Activated naive CD4-positive, alpha-beta T cell (primary cell): ENCODE results near the gene RXRA.

Experiments
- DNase-seq, 4 experiments: peaks; one replicate each; lab custom pipeline; 2025; lab: John Stamatoyannopoulos, UW

The RXRA gene

DNA sequence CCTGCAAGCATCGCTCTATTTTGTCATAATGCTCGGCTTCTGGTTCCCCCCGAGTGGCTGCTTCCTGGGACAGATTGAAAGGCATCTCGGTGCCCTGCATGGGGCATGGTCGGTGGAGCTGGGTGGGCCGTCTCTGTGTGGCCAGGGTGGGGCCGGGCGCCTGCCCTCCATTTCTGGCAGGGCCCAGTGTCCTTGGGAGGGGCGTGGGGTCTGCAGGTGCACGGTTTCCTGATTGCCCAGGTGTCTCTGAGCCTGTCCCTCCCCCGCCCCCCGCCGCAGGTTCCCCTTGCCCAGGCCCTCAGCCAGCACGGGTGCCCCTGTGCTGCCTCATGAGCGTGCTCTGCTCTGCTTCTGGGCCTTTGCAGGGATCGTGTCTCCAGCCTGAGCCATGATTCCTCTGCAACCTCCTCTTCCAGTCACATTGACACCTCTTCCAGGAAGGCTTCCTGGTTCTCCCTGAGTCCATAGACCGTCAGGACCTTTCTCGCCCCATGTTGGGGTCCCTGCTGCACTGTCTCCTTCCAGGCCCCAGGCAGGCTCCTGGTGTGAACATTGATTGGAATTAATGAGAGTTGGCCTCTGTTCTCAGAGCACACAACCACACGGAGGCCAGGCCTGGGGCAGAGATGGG, 90.2 kb downstream of the RXRA start:
- DNase-seq: no peak

DNA sequence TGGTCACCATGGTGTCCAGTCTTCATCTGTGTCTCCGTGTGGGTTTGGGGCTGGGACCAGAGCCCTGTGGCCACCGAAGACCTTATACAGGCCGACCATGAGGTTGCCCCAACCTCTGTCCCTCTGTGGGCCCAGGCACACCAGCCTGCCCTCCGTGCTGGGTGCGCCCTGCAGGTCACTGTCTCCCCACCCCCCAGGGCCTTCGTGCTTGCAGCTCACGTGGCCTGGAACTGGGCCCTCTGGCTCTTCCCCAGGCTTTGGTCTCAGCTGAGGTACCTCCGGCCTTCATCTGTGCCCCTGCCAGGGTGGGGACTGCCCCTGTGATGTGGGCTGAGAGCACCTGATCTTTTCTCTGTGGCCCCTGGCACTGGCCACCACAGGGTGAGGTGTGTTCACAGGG, 92.1 kb downstream of the RXRA start:
- no peak for DNase-seq

- no peak for DNase-seq
Observed at GRCh38 chr9:134419000-134419683, 92.9 kb downstream of the RXRA start.

- DNase-seq: no peak
Observed at GRCh38 chr9:134419684-134420076, 93.4 kb downstream of the RXRA start.

GRCh38 chr9:134420281-134420845, 94.1 kb downstream of the RXRA start:
- no peak for DNase-seq

DNA sequence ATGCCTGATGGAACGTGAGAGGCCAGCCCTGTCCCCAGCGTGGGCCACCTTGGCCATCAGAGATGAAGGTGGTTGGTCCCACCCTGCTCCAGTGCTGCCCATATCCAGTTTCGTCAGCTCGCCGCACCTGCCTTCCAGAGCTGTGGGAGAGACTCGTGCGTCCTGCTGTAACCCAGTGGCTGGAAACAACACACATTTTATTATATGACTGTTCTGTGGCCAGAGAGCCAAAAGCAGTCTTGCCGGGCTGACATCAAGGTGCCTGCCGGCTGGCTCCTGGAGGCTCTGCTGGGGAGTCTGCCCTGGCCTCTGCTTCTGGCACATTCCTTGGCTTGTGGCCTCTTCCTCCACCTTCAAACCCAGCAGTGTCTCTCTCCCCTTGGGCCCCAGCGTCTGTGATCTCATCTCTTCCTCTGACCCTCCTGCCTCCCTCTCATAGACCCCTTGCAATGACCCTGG, 94.7 kb downstream of the RXRA start:
- no peak for DNase-seq

DNA sequence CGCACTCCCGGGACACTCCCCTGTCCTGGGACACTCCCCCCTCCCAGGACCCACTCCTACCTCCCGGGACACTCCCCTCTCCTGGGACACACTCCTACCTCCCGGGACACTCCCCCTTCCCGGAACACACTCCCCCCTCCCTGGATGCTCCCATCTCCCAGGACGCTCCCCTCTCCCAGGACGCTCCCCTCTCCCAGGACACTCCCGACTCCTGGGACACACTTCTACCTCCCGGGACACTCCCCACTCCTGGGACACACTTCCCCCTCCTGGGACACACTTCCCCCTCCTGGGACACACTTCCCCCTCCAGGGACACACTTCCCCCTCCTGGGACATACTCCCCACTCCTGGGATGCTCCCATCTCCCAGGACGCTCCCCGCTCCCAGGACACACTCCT, 95.6 kb downstream of the RXRA start:
- no peak for DNase-seq

GRCh38 chr9:134422301-134423090, 96.2 kb downstream of the RXRA start:
- no peak for DNase-seq

- no peak for DNase-seq
Observed at GRCh38 chr9:134423166-134423565, 96.9 kb downstream of the RXRA start.

DNA sequence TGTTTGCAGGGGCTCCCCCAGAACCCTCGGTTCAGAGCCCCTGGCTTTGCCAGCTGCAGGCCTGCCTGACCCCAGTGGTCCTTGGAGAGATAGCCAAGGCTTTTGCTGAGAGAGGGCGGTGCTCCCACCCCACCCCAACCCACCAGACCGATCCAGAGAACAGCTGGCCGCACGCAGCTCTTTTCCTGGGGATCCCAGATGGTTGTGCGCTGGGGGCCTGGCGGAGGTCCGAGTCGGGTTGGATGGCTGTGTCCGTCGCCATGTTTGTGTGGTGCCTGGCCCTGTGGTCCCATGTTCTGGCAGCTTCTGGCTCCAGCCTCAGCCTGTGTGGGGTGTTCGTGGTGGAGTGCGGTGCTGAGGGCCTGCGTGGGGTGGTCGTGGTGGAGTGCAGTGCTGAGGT, 97.5 kb downstream of the RXRA start:
- DNase-seq: no peak

DNA sequence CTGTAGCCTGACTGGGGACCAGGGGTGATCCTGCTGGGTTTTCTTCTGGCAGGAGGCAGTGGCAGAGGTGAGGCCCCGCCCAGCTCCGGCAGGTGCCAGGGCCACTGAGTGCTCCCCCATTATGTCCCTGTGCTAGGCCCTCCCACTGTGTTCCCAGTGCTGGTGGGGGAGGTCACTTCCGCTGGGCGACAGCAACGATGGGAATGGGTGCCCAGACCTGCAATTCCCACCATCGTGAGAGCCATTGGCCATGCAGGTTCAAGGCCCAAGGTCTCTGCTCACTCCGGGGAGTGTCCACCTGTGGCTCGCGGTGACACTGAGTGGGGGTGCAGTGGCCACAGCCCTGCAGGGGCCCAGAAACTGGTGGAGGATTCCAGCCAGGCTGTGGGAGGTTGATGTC, 98.6 kb downstream of the RXRA start:
- DNase-seq: no peak

DNA sequence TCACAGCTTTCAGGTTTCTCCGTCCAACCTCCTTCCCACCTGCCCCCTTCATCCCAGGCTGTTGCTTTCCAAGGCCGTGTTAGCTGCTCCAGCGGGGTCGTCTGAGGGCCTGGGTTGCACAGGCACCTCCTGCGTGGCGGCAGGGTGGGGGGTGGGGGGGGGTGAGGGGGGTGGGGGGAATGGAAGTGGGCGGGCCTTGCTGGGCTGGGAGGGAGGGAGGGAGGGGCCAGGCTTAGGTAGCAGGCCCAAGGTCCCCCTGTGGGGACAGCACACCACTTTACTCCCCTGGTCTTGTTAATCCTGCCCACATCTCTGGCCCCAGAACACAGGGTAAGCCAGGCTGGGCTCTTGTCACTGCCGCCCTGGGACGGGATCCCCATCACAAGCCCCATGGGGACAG, 99.1 kb downstream of the RXRA start:
- DNase-seq: no peak

- no peak for DNase-seq
Observed at GRCh38 chr9:134425812-134426211, 99.6 kb downstream of the RXRA start.

DNA sequence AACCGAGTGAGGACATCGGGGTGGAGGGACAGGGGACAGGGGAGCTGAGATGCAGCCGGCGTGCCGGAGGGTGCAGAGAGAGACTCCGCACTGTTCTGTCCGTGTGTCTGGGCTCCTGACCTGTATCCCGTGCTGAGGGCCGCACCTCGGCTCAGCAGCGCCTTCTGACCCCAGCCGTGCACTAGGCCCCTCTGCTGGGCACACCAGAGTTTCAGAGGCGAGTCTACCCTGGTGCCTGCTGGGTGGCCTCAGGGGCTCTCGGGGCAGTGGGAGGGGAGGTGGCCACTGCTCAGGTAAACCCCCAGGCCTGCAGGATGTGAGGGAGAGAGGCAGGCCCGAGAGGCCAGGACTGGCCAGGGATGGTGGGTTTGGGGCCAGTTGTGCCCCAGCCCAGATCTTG, 100.2 kb downstream of the RXRA start:
- no peak for DNase-seq

- no peak for DNase-seq
Observed at GRCh38 chr9:134427153-134427782, 101.0 kb downstream of the RXRA start.

DNA sequence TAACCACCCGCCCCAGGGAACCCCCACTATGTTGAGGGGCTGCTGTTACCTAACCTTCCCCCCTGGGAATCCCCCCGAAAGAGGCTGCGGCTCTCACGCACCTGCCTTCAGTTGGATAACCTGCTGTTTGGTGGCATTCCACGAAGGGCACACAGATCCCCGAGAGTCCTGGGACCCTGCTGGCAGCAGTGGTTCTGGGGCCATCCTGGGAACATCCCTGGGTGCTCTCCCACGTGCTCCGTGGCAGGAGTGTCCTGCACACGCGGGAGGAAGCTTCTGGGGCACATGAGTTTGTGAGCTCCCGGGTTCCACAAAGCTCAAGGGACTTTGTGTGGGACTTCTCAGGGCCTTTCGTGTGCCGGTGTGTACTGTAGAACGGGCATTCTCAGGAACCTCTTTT, 102.3 kb downstream of the RXRA start:
- DNase-seq: no peak

- DNase-seq: no peak
Observed at GRCh38 chr9:134429007-134429406, 102.8 kb downstream of the RXRA start.

- DNase-seq: no peak
Observed at GRCh38 chr9:134429481-134429880, 103.2 kb downstream of the RXRA start.

DNA sequence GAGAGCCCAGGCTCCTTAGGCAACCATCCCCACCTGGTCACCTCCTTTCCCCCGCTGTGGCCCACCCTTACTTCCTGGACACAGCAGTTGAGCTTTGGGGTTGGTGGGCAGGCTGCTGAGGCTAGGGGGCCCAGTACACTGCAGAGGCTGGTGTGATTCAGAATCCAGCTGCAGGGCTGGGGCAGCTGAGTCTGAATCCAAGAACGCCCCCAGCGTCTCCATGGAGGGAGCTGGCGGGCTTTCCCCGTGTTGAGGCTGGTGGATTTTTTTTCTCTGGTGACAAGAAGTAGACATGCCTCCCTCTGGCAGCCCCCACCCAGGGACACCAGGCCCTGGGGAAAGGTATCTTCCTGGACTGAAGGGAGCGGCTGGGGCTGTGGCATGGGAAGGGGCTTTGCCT, 104.8 kb downstream of the RXRA start:
- DNase-seq: no peak

DNA sequence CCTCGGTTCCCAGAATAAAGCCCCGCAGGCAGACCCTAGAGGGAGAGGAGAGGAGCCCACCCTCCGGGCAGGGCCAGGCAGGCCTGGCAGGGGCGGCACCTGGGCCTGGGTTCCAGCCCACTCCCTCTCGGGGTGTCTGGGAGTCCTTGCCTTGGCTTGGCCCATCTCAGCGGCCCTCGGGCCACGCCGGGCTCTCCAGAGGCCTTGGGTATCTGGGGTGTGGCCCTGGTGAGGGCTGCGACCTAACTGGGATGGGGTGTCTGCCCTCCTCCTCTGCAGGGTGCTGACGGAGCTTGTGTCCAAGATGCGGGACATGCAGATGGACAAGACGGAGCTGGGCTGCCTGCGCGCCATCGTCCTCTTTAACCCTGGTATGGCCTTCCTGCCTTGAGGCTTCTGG, 105.4 kb downstream of the RXRA start:
- DNase-seq: no peak

GRCh38 chr9:134432471-134432870, 106.2 kb downstream of the RXRA start:
- no peak for DNase-seq

GRCh38 chr9:134433101-134433500, 106.8 kb downstream of the RXRA start:
- DNase-seq: no peak
